Fibroblast of lung (primary cell): ENCODE measurements around the gene ADAMTS17.

Source experiments
- CTCF ChIP-seq, 2 donors: IDR thresholded peaks in 1 of 2; conservative IDR thresholded peaks in 1 of 2; 1 replicate in 1 of 2; 2 replicates in 1 of 2; pipeline ENCODE4 v1.5.1; 2011 to 2012; ENCODE audit warnings: low read length in 2 of 2, control low read depth in 1 of 2, inconsistent platforms in 1 of 2, low read depth in 1 of 2, mild to moderate bottlenecking in 1 of 2
- EZH2 ChIP-seq: IDR thresholded peaks from 2 replicates; pipeline ENCODE4 v1.5.1; 2012; ENCODE audit warnings: low read length, control low read depth, mild to moderate bottlenecking; ENCODE audit errors: missing control alignments

DNA sequence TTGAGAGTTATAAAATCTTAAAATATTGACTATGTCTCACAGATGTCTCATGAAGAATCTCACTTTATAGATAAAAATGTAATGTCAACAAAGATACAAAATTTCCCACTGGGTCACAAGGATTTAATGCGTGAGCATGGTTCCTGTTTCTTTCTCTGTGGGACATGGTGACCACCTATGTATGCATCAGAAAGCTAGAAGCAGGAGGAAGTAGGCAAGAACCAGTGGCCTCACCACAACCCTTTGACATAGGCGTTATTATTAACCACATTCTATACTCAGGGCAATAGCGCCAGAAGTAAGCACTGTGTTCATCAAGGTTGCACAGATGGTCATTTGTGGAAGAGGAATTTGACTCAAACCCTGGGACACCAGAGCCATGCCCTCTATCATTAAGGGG lies 11.7 kb upstream of the ADAMTS17 start:
- no peak for TF ChIP-seq CTCF (conservative IDR thresholded peaks at IDR 0.05 in 1 of 2, IDR thresholded peaks at IDR 0.05 in 1 of 2; ENCODE audit: low read depth in 1 of 2, low read length in 2 of 2)
- TF ChIP-seq EZH2: no peak
